RCC 7860 (cell line): ENCODE data around the gene DOK4.

Source experiments
- DNase-seq: peaks from one replicate; pipeline ENCODE4 v3.0.0-alpha.2; 2015; ENCODE audit warnings: low spot score
- FAIRE-seq: peaks from 2 replicates; lab custom pipeline; 2012; peaks lifted over from hg19 to GRCh38; lab: Jason Lieb, UNC

The DOK4 gene

GRCh38 chr16:57485916-57486857 lies at the start of gene DOK4:
TSS of gene DOK4 (minus strand) at chr16:57486493. CDS start at chr16:57479507, 6,986 bp downstream.
- DNase-seq: peak; percentile 37
- no peak for FAIRE-seq

GRCh38 chr16:57535680-57536305 lies 49.5 kb upstream of the DOK4 start:
- FAIRE-seq (no peak), DNase-seq (peak; percentile 73)

GRCh38 chr16:57534881-57535658 lies 48.8 kb upstream of the DOK4 start:
- FAIRE-seq (no peak), DNase-seq (no peak)

- no peak for DNase-seq
- no peak for FAIRE-seq
Measured at GRCh38 chr16:57534337-57534880, 48.1 kb upstream of the DOK4 start.

GRCh38 chr16:57533431-57534336 lies 47.4 kb upstream of the DOK4 start:
- no peak for DNase-seq

GRCh38 chr16:57532266-57532625 lies 46.0 kb upstream of the DOK4 start:
- no peak for FAIRE-seq
- DNase-seq: no peak

More at GRCh38 chr16:57533431-57534336, 47.4 kb upstream of the DOK4 start:
- no peak for FAIRE-seq

- FAIRE-seq (no peak), DNase-seq (no peak)
Measured at GRCh38 chr16:57531635-57532265, 45.5 kb upstream of the DOK4 start.

GRCh38 chr16:57531253-57531575 lies 44.9 kb upstream of the DOK4 start:
- FAIRE-seq (no peak), DNase-seq (no peak)

GRCh38 chr16:57530522-57531252 lies 44.4 kb upstream of the DOK4 start:
- FAIRE-seq (no peak), DNase-seq (peak; percentile 15)

- DNase-seq (peak; percentile 42), FAIRE-seq (no peak)
Measured at GRCh38 chr16:57530104-57530521, 43.8 kb upstream of the DOK4 start.

- FAIRE-seq (no peak), DNase-seq (no peak)
Measured at GRCh38 chr16:57529391-57530103, 43.3 kb upstream of the DOK4 start.

- no peak for FAIRE-seq
- DNase-seq: no peak
Measured at GRCh38 chr16:57528499-57529390, 42.5 kb upstream of the DOK4 start.

GRCh38 chr16:57527610-57528360 lies 41.5 kb upstream of the DOK4 start:
- DNase-seq: no peak
- no peak for FAIRE-seq

GRCh38 chr16:57527027-57527426 lies 40.7 kb upstream of the DOK4 start:
- no peak for FAIRE-seq

GRCh38 chr16:57526498-57526897 lies 40.2 kb upstream of the DOK4 start:
- DNase-seq: no peak

More at GRCh38 chr16:57527027-57527426, 40.7 kb upstream of the DOK4 start:
- DNase-seq: no peak

GRCh38 chr16:57525761-57526160 lies 39.5 kb upstream of the DOK4 start:
- peak; percentile 25 for DNase-seq
- no peak for FAIRE-seq

More at GRCh38 chr16:57526498-57526897, 40.2 kb upstream of the DOK4 start:
- FAIRE-seq: no peak

GRCh38 chr16:57522960-57523359 lies 36.7 kb upstream of the DOK4 start:
- no peak for DNase-seq
- FAIRE-seq: no peak
